HepG2 (cell line): Measurements from ENCODE around the gene NAPSA. TPM values are rescaled to one million over a fixed set of nuclear protein-coding genes. Genes with fewer than 3 reads are reported as not detected.

Source experiments
- ESRRA ChIP-seq: sonication (generic); formaldehyde crosslinking; IDR thresholded peaks from 2 replicates; pipeline ENCODE4 v1.5.1; 2020; ENCODE audit warnings: mild to moderate bottlenecking, low read depth, missing genetic modification reagents
- FOXJ3 ChIP-seq: sonication (generic); formaldehyde crosslinking; IDR thresholded peaks from 2 replicates; pipeline ENCODE4 v1.4.0; 2020; ENCODE audit warnings: missing genetic modification reagents, mild to moderate bottlenecking, borderline replicate concordance
- FOXM1 ChIP-seq: sonication (generic); formaldehyde crosslinking; IDR thresholded peaks from 2 replicates; pipeline ENCODE4 v1.5.0; 2020; ENCODE audit warnings: missing genetic modification reagents
- KLF11 ChIP-seq: IDR thresholded peaks from 2 replicates; pipeline ENCODE4 v1.6.1; 2016; ENCODE audit warnings: missing compliant biosample characterization
- NR3C1 ChIP-seq: sonication (generic); formaldehyde crosslinking; IDR thresholded peaks from 2 replicates; pipeline ENCODE4 v1.4.0; 2020; ENCODE audit warnings: missing genetic modification reagents
- PHF20 ChIP-seq: sonication (generic); formaldehyde crosslinking; IDR thresholded peaks from 2 replicates; pipeline ENCODE4 v1.5.0; 2020; ENCODE audit warnings: mild to moderate bottlenecking, missing genetic modification reagents
- RELA ChIP-seq: sonication (generic); formaldehyde crosslinking; IDR thresholded peaks from 2 replicates; pipeline ENCODE4 v1.4.0; 2020; ENCODE audit warnings: missing genetic modification reagents
- SAFB2 ChIP-seq: sonication (generic); formaldehyde crosslinking; IDR thresholded peaks from 2 replicates; pipeline ENCODE4 v1.5.1; 2020; ENCODE audit warnings: missing genetic modification reagents, low read depth, mild to moderate bottlenecking, borderline replicate concordance
- SOX13 ChIP-seq, 3 experiments: fragments of 450-650 bp in 1 of 3; sonication (generic) in 1 of 3; formaldehyde crosslinking in 1 of 3; IDR thresholded peaks in 2 of 3; conservative IDR thresholded peaks in 1 of 3; 2 replicates each; pipeline versions ENCODE4 v1.5.0 to v1.6.1; 2016 to 2020; ENCODE audit warnings: antibody characterized with exemption in 1 of 3, mild to moderate bottlenecking in 1 of 3, missing compliant biosample characterization in 1 of 3, missing genetic modification reagents in 1 of 3, moderate library complexity in 1 of 3
- SP4 ChIP-seq: sonication (generic); formaldehyde crosslinking; IDR thresholded peaks from 2 replicates; pipeline ENCODE4 v1.8.1; 2023; ENCODE audit warnings: mild to moderate bottlenecking, missing genetic modification reagents
- ZNF160 ChIP-seq: sonication (generic); formaldehyde crosslinking; IDR thresholded peaks from 2 replicates; pipeline ENCODE4 v1.8.0; 2022; ENCODE audit warnings: mild to moderate bottlenecking, inconsistent platforms, missing genetic modification reagents
- ZNF569 ChIP-seq: sonication (generic); formaldehyde crosslinking; IDR thresholded peaks from 2 replicates; pipeline ENCODE4 v1.5.0; 2020; ENCODE audit warnings: mild to moderate bottlenecking, missing genetic modification reagents, moderate library complexity, borderline replicate concordance
- ZNF674 ChIP-seq: sonication (generic); formaldehyde crosslinking; IDR thresholded peaks from 2 replicates; pipeline ENCODE4 v1.5.0; 2020; ENCODE audit warnings: low read depth, mild to moderate bottlenecking, missing genetic modification reagents
- polyA plus RNA-seq, 8 experiments: library from polyadenylated mRNA; depleted of rRNA in 3 of 8; stranded (reverse) in 7 of 8; unstranded in 1 of 8; fragments of >200 nt; fragmentation: Illumina TruSeq in 4 of 8; extraction: Trizol in 4 of 8; gene quantifications; 2 replicates each; pipeline versions ENCODE4 v1.2.1 to v1.2.3, GENCODE V29; 2011 to 2016; ENCODE audit warnings: low read depth in 4 of 8, missing spikeins in 1 of 8, mixed read lengths in 1 of 8; ENCODE audit not compliant: insufficient read depth in 1 of 8
- total RNA-seq, 5 experiments: library from RNA; depleted of rRNA; stranded (reverse); fragments of >200 nt; fragmentation: Illumina TruSeq; extraction: Trizol; gene quantifications; 2 replicates each; pipeline ENCODE4 v1.2.3, GENCODE V29; 2016; ENCODE audit warnings: low read depth in 1 of 5
- TF ChIP-seq, protein P1 (sequence below): sonication (generic); formaldehyde crosslinking; IDR thresholded peaks from 2 replicates; pipeline ENCODE4 v1.5.0; 2020; ENCODE audit warnings: mild to moderate bottlenecking, missing genetic modification reagents, borderline replicate concordance
- TF ChIP-seq, protein P2 (sequence below), 2 experiments: sonication (generic) in 1 of 2; formaldehyde crosslinking in 1 of 2; IDR thresholded peaks; 2 replicates each; pipeline versions ENCODE4 v1.4.0 to v1.6.1; 2018 to 2020; ENCODE audit warnings: missing genetic modification reagents in 2 of 2, borderline replicate concordance in 1 of 2, low read depth in 1 of 2, mild to moderate bottlenecking in 1 of 2, missing biosample characterization in 1 of 2
- TF ChIP-seq, protein P3 (sequence below): sonication (generic); formaldehyde crosslinking; IDR thresholded peaks from 2 replicates; pipeline ENCODE4 v1.5.1; 2020; ENCODE audit warnings: missing genetic modification reagents, mild to moderate bottlenecking, borderline replicate concordance
- TF ChIP-seq, protein P4 (sequence below): sonication (generic); formaldehyde crosslinking; IDR thresholded peaks from 2 replicates; pipeline ENCODE4 v1.4.0; 2020; ENCODE audit warnings: missing genetic modification reagents, borderline replicate concordance

The NAPSA gene
- total and polyA plus RNA-seq, 2 of the 13 experiments (the other 11 are each of a cell fraction or from before 2014, with no cell fraction given) = not detected

DNA sequence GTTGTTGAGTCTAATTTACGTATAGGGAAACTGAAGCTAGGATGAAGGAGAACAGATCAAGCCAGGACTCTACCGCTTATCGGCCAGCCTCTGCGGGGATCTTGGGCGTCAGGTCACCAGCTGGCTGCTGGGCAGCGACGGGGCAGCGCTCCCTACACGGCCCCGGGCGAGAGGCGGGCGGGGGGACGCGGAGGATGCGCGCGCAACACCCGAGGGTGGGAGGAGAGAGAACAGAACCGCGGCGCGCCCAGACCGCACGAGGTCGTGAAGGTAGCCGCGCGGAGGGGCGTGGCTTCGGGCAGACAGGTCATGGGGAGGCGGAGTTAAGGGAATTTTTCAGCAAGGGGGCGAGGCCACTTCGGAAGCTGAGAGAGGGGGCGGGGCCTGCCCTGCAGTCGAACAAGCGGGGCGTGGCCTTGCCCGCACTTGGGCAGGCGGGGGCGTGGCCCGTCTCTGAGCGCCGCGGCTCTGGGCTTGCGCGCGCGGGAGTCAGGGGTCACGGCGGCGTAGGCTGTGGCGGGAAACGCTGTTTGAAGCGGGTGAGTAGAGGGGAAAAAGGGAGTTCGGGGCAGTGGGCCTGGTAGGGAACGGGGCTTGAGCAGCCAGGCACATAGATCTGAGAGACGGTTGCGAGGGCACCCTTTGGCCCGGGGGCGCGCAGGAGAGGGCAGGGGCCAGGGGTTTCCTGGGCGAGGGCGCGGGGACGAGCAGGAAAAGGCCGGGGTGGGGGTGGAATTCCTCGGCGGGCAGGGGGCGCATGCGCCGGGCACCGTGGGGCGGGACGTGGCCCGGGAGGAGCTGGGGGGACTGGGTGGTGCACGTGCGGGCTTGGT is 18.6 kb upstream of the NAPSA start, which contains the start of gene POLD1 (continued):
- TF ChIP-seq, protein P1, sequence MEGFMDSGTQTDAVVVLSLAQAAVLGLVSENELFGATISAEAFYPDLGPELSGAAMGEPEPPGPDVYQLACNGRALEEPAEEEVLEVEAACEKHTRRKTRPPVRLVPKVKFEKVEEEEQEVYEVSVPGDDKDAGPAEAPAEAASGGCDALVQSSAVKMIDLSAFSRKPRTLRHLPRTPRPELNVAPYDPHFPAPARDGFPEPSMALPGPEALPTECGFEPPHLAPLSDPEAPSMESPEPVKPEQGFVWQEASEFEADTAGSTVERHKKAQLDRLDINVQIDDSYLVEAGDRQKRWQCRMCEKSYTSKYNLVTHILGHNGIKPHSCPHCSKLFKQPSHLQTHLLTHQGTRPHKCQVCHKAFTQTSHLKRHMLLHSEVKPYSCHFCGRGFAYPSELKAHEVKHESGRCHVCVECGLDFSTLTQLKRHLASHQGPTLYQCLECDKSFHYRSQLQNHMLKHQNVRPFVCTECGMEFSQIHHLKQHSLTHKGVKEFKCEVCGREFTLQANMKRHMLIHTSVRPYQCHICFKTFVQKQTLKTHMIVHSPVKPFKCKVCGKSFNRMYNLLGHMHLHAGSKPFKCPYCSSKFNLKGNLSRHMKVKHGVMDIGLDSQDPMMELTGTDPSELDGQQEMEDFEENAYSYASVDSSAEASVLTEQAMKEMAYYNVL (CRISPR knock-in tag) = 0 out of 2 replicates have a peak, but pooled peaks have one; percentile 20
- TF ChIP-seq ZNF160 (CRISPR knock-in tag) = no peak
- no peak for TF ChIP-seq FOXJ3 (CRISPR knock-in tag)
- TF ChIP-seq PHF20 (CRISPR knock-in tag) = peak; percentile 50; the same call in 1 of the 2 replicates
- TF ChIP-seq, protein P2, sequence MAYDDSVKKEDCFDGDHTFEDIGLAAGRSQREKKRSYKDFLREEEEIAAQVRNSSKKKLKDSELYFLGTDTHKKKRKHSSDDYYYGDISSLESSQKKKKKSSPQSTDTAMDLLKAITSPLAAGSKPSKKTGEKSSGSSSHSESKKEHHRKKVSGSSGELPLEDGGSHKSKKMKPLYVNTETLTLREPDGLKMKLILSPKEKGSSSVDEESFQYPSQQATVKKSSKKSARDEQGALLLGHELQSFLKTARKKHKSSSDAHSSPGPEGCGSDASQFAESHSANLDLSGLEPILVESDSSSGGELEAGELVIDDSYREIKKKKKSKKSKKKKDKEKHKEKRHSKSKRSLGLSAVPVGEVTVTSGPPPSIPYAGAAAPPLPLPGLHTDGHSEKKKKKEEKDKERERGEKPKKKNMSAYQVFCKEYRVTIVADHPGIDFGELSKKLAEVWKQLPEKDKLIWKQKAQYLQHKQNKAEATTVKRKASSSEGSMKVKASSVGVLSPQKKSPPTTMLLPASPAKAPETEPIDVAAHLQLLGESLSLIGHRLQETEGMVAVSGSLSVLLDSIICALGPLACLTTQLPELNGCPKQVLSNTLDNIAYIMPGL (CRISPR knock-in tag; IDR thresholded peaks at IDR 0.05; ENCODE audit: borderline replicate concordance in 1 of 2, low read depth in 1 of 2) = peak in 1 of 2 experiments; percentile 72; a peak in 2 of 4 replicates
- TF ChIP-seq, protein P3, sequence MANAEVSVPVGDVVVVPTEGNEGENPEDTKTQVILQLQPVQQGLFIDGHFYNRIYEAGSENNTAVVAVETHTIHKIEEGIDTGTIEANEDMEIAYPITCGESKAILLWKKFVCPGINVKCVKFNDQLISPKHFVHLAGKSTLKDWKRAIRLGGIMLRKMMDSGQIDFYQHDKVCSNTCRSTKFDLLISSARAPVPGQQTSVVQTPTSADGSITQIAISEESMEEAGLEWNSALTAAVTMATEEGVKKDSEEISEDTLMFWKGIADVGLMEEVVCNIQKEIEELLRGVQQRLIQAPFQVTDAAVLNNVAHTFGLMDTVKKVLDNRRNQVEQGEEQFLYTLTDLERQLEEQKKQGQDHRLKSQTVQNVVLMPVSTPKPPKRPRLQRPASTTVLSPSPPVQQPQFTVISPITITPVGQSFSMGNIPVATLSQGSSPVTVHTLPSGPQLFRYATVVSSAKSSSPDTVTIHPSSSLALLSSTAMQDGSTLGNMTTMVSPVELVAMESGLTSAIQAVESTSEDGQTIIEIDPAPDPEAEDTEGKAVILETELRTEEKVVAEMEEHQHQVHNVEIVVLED (CRISPR knock-in tag) = peak; percentile 97
- no peak for TF ChIP-seq SOX13 (IDR thresholded peaks at IDR 0.05)
- TF ChIP-seq SOX13 (CRISPR knock-in tag; conservative IDR thresholded peaks at IDR 0.05 in 1 of 2, IDR thresholded peaks at IDR 0.05 in 1 of 2) = no peak
- no peak for TF ChIP-seq RELA (CRISPR knock-in tag)
- TF ChIP-seq NR3C1 (CRISPR knock-in tag) = no peak
- no peak for TF ChIP-seq ZNF569 (CRISPR knock-in tag)
- TF ChIP-seq SP4 = peak; percentile 97
- no peak; the same call in 1 of the 2 replicates for TF ChIP-seq ESRRA
- TF ChIP-seq KLF11 = no peak; the same call in 1 of the 2 replicates
- TF ChIP-seq SAFB2 (CRISPR knock-in tag) = peak; percentile 67
- TF ChIP-seq, protein P4, sequence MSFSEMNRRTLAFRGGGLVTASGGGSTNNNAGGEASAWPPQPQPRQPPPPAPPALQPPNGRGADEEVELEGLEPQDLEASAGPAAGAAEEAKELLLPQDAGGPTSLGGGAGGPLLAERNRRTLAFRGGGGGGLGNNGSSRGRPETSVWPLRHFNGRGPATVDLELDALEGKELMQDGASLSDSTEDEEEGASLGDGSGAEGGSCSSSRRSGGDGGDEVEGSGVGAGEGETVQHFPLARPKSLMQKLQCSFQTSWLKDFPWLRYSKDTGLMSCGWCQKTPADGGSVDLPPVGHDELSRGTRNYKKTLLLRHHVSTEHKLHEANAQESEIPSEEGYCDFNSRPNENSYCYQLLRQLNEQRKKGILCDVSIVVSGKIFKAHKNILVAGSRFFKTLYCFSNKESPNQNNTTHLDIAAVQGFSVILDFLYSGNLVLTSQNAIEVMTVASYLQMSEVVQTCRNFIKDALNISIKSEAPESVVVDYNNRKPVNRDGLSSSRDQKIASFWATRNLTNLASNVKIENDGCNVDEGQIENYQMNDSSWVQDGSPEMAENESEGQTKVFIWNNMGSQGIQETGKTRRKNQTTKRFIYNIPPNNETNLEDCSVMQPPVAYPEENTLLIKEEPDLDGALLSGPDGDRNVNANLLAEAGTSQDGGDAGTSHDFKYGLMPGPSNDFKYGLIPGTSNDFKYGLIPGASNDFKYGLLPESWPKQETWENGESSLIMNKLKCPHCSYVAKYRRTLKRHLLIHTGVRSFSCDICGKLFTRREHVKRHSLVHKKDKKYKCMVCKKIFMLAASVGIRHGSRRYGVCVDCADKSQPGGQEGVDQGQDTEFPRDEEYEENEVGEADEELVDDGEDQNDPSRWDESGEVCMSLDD (CRISPR knock-in tag) = no peak
- TF ChIP-seq FOXM1 = no peak
- no peak for TF ChIP-seq ZNF674
